GM18861 (cell line): ENCODE data around the gene ZMYND10.
A peak's percentile ranks its signal among the peaks of the same experiment; 100 is the strongest.

Experiments used
- ATAC-seq: cut with Tn5 transposase; IDR thresholded peaks from one replicate; pipeline ENCODE4 v1.9.1; 2021; ENCODE audit not compliant: unreplicated experiment

ZMYND10 gene

GRCh38 chr3:50292159-50293078 lies 53.1 kb downstream of the ZMYND10 start, which contains the start of gene IFRD2:
TSS of gene IFRD2 (minus strand) at chr3:50292429. CDS start at chr3:50292274, 155 bp downstream.
- ATAC-seq = peak; percentile 93
